H1 (cell line): ENCODE measurements around the gene ARHGAP10.
"Not testable (repeated sequence)": the region's sequence is repeated elsewhere in the genome, so short reads cannot be mapped to it uniquely, and the experiment has no call there.

ENCODE experiments used
- ATF2 ChIP-seq: IDR thresholded peaks from 2 replicates; pipeline ENCODE4 v1.6.1; 2012; ENCODE audit warnings: low read length, inconsistent platforms
- CBX8 ChIP-seq: fragments of 300-800, 300-1000 bp; sonication (generic); IDR thresholded peaks from 2 replicates; pipeline ENCODE4 v1.7.1; 2016; ENCODE audit warnings: low read depth, low read length, borderline replicate concordance
- POLR2A ChIP-seq, 2 experiments: IDR thresholded peaks; 1 replicate in 1 of 2; 2 replicates in 1 of 2; pipeline ENCODE4 v1.6.1; 2011; ENCODE audit warnings: low read depth in 2 of 2, low read length in 2 of 2, mild to moderate bottlenecking in 2 of 2; ENCODE audit errors: control extremely low read depth in 1 of 2

- TF ChIP-seq ATF2; POLR2A (IDR thresholded peaks at IDR 0.05; ENCODE audit: control extremely low read depth in 1 of 2, low read depth in 2 of 2, low read length in 2 of 2); CBX8: not testable (repeated sequence)
These were observed 67.2 kb downstream of the ARHGAP10 start for GRCh38 chr4:147799057-147799456.
